Astrocyte (in vitro differentiated cells and primary cell): ENCODE data around the gene KLK2. TPM values are rescaled to one million over a fixed set of nuclear protein-coding genes. Genes with fewer than 3 reads are reported as not detected.

Source experiments
- DNase-seq: peaks from one replicate; pipeline ENCODE4 v3.0.0-alpha.2; 2010; ENCODE audit warnings: low read depth
- FAIRE-seq: peaks from 2 replicates; lab custom pipeline; 2011; peaks lifted over from hg19 to GRCh38; lab: Jason Lieb, UNC
- H2AFZ ChIP-seq: 2 replicates; pipeline ENCODE4 v1.6.0; 2012; ENCODE audit warnings: low read depth, low read length, inconsistent platforms
- H3K27ac ChIP-seq: 2 replicates; pipeline ENCODE4 v1.5.1; 2011; ENCODE audit warnings: low read depth, low read length, inconsistent platforms
- H3K27me3 ChIP-seq: 2 replicates; pipeline ENCODE4 v1.6.0; 2011; ENCODE audit warnings: low read length, inconsistent platforms; ENCODE audit not compliant: insufficient read depth
- H3K36me3 ChIP-seq: 2 replicates; pipeline ENCODE4 v1.5.1; 2011; ENCODE audit warnings: low read length, inconsistent platforms; ENCODE audit not compliant: insufficient read depth
- H3K4me1 ChIP-seq: 2 replicates; pipeline ENCODE4 v1.5.1; 2011; ENCODE audit warnings: low read length, inconsistent platforms; ENCODE audit not compliant: insufficient read depth
- H3K4me2 ChIP-seq: 2 replicates; pipeline ENCODE4 v1.6.0; 2012; ENCODE audit warnings: low read length, inconsistent platforms
- H3K4me3 ChIP-seq: 2 replicates; pipeline ENCODE4 v1.5.1; 2011; ENCODE audit warnings: low read depth, mild to moderate bottlenecking, low read length, inconsistent platforms; ENCODE audit not compliant: insufficient read depth
- H3K79me2 ChIP-seq: 2 replicates; pipeline ENCODE4 v1.6.0; 2012; ENCODE audit warnings: mild to moderate bottlenecking, low read length, inconsistent platforms; ENCODE audit not compliant: insufficient read depth
- H3K9ac ChIP-seq: 2 replicates; pipeline ENCODE4 v1.6.0; 2012; ENCODE audit warnings: mild to moderate bottlenecking, low read length, inconsistent platforms
- H3K9me3 ChIP-seq: 2 replicates; pipeline ENCODE4 v1.5.1; 2012; ENCODE audit warnings: low read depth, mild to moderate bottlenecking, low read length, inconsistent platforms; ENCODE audit not compliant: insufficient read depth
- H4K20me1 ChIP-seq: 2 replicates; pipeline ENCODE4 v1.6.0; 2012; ENCODE audit warnings: low read length, inconsistent platforms; ENCODE audit not compliant: insufficient read depth
- H3K27ac Mint-ChIP-seq: one replicate; pipeline ENCODE4 v1.8.0; 2021; ENCODE audit warnings: mild to moderate bottlenecking, mixed read lengths; ENCODE audit not compliant: unreplicated experiment
- H3K27me3 Mint-ChIP-seq: one replicate; pipeline ENCODE4 v1.8.0; 2021; ENCODE audit warnings: low read depth, mixed read lengths; ENCODE audit not compliant: unreplicated experiment
- H3K36me3 Mint-ChIP-seq: one replicate; pipeline ENCODE4 v1.8.0; 2021; ENCODE audit warnings: low read depth, mixed read lengths; ENCODE audit not compliant: unreplicated experiment
- H3K4me1 Mint-ChIP-seq: one replicate; pipeline ENCODE4 v1.8.0; 2021; ENCODE audit warnings: low read depth, mixed read lengths; ENCODE audit not compliant: unreplicated experiment
- H3K4me3 Mint-ChIP-seq: one replicate; pipeline ENCODE4 v1.8.0; 2021; ENCODE audit warnings: mild to moderate bottlenecking, moderate library complexity, mixed read lengths; ENCODE audit not compliant: unreplicated experiment
- H3K9me3 Mint-ChIP-seq: one replicate; pipeline ENCODE4 v1.8.0; 2021; ENCODE audit warnings: mild to moderate bottlenecking, mixed read lengths; ENCODE audit not compliant: unreplicated experiment
- EZH2 ChIP-seq: IDR thresholded peaks from 2 replicates; pipeline ENCODE4 v1.6.1; 2012; ENCODE audit warnings: mild to moderate bottlenecking, low read length, inconsistent platforms; ENCODE audit not compliant: insufficient read depth
- total RNA-seq: library from RNA; stranded (reverse); gene quantifications from 2 replicates; pipeline ENCODE4 v1.2.1, GENCODE V29; 2021
- TF ChIP-seq, protein P1 (sequence below): IDR thresholded peaks from 2 replicates; pipeline ENCODE4 v1.5.1; 2011; ENCODE audit warnings: low read depth, mild to moderate bottlenecking, inconsistent platforms, low read length, moderate library complexity; ENCODE audit not compliant: insufficient read depth

KLK2 gene
- total RNA-seq, 1 donor from 2014 or later, result not detected

DNA sequence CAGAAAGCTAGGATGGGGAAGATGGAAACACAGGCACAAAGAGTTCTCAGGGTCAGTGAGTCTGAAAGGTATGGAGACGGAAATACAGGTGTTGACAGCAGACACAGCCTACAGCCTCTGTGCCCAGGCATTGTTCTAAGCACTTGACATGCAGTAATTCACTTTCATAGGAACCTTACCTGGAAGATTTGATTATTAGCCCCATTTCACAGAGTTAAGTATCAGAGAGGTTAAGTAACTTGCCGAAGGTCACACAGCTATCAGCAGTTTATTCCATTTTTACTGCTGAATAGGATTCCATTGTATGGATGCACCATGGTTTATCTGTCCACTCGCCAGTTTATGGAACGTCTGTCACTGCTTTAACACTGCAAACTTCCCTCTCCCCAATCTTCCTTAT lies 24.8 kb downstream of the KLK2 start:
- peaks cover 14% of the 10 kb centered on the region for H3K27me3 Mint-ChIP-seq

DNA sequence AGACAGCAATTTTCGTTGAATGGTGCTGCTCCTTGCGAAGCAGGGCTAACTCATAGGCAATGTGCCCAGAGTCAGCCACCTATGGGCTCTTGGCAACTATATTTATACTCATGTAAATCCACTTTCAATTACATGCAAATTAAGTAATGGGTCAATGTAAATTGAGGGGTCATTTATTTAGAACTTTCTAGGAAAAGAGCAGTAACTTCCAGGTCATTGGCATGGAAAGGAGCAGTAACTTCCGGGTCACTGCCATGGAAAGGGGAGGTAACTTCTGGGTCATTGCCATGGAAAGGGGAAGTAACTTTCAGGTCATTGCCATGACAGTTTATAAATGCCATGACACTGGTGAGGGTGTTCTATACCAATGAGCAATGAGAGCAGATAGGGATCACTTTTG lies 26.3 kb downstream of the KLK2 start:
- H3K27me3 Mint-ChIP-seq, result peaks cover 11% of the 10 kb centered on the region
- Histone ChIP-seq H3K9me3 (no peaks in the 10 kb centered on the region), H3K79me2 (no peaks in the 10 kb centered on the region), H3K4me2 (no peak overlapping the region), H3K27ac (no peak overlapping the region), H3K4me3 (no peak overlapping the region), H3K36me3 (no peaks in the 10 kb centered on the region), H4K20me1 (no peaks in the 10 kb centered on the region), H3K4me1 (no peaks in the 10 kb centered on the region), H2AFZ (no peak overlapping the region), H3K27me3 (no peaks in the 10 kb centered on the region), H3K9ac (no peak overlapping the region)
- DNase-seq (no peak), FAIRE-seq (no peak)
- no peaks in the 10 kb centered on the region for H3K36me3 Mint-ChIP-seq
- peaks cover 5% of the 10 kb centered on the region for H3K9me3 Mint-ChIP-seq
- TF ChIP-seq, protein P1, sequence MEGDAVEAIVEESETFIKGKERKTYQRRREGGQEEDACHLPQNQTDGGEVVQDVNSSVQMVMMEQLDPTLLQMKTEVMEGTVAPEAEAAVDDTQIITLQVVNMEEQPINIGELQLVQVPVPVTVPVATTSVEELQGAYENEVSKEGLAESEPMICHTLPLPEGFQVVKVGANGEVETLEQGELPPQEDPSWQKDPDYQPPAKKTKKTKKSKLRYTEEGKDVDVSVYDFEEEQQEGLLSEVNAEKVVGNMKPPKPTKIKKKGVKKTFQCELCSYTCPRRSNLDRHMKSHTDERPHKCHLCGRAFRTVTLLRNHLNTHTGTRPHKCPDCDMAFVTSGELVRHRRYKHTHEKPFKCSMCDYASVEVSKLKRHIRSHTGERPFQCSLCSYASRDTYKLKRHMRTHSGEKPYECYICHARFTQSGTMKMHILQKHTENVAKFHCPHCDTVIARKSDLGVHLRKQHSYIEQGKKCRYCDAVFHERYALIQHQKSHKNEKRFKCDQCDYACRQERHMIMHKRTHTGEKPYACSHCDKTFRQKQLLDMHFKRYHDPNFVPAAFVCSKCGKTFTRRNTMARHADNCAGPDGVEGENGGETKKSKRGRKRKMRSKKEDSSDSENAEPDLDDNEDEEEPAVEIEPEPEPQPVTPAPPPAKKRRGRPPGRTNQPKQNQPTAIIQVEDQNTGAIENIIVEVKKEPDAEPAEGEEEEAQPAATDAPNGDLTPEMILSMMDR, result no peak
- TF ChIP-seq EZH2, result no peak
- peak overlapping the region; percentile 66 for H3K27ac Mint-ChIP-seq
- H3K4me1 Mint-ChIP-seq, result peaks cover 2% of the 10 kb centered on the region
- no peak overlapping the region for H3K4me3 Mint-ChIP-seq

More for the DNA sequence above, 24.8 kb downstream of the KLK2 start:
- DNase-seq, result no peak
- H3K27ac Mint-ChIP-seq, result no peak overlapping the region
- peaks cover 12% of the 10 kb centered on the region for H3K9me3 Mint-ChIP-seq
- no peak for FAIRE-seq
- Histone ChIP-seq H3K27me3 (no peaks in the 10 kb centered on the region), H3K79me2 (no peaks in the 10 kb centered on the region), H3K9me3 (no peaks in the 10 kb centered on the region), H3K36me3 (no peaks in the 10 kb centered on the region), H3K27ac (no peak overlapping the region), H4K20me1 (no peaks in the 10 kb centered on the region), H3K4me3 (no peak overlapping the region), H3K4me2 (no peak overlapping the region), H3K4me1 (no peaks in the 10 kb centered on the region), H3K9ac (no peak overlapping the region), H2AFZ (no peak overlapping the region)
- no peak overlapping the region for H3K4me3 Mint-ChIP-seq
- peaks cover 2% of the 10 kb centered on the region for H3K4me1 Mint-ChIP-seq
- no peaks in the 10 kb centered on the region for H3K36me3 Mint-ChIP-seq
- TF ChIP-seq, protein P1, result no peak
- no peak for TF ChIP-seq EZH2

DNA sequence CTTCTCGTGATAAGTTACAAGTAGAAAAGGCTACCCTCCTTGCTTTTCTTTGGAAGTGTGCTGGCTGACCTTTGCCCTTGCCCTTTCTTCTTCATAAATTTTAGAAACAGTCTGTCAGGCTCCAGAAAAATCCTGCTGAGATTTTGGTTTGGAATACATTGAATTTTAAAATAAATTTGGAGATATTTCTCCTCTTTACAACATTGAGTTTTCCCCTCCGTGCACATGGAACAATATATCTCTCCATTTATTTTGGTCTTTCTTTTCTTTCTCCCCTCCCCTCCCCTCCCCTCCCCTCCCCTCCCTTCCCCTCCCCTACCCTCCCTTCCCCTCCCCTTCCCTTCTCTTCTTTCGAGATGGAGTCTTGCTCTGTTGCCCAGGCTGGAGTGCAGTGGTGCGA lies 29.4 kb downstream of the KLK2 start:
- H3K27me3 ChIP-seq, result peaks cover 2% of the 10 kb centered on the region
- H3K4me2 ChIP-seq, result no peak overlapping the region
- Mint-ChIP-seq H3K27me3 (peaks cover 26% of the 10 kb centered on the region), H3K27ac (no peak overlapping the region), H3K9me3 (peaks cover 3% of the 10 kb centered on the region), H3K36me3 (no peaks in the 10 kb centered on the region), H3K4me3 (no peak overlapping the region), H3K4me1 (peaks cover 2% of the 10 kb centered on the region)
- no peak overlapping the region for H2AFZ ChIP-seq
- no peak overlapping the region for H3K4me3 ChIP-seq
- no peaks in the 10 kb centered on the region for H3K36me3 ChIP-seq
- DNase-seq (no peak), FAIRE-seq (no peak)
- no peaks in the 10 kb centered on the region for H3K4me1 ChIP-seq
- no peaks in the 10 kb centered on the region for H3K79me2 ChIP-seq
- no peak overlapping the region for H3K27ac ChIP-seq
- H3K9me3 ChIP-seq, result no peaks in the 10 kb centered on the region
- TF ChIP-seq EZH2, result no peak
- TF ChIP-seq, protein P1, result no peak
- no peak overlapping the region for H3K9ac ChIP-seq
- no peaks in the 10 kb centered on the region for H4K20me1 ChIP-seq
